Sigmoid colon (tissue), 4 donors: ENCODE data around the gene AMDHD1.

Experiments
- CTCF ChIP-seq, 4 experiments: fragments of 450-650 bp in 3 of 4; fragments of 200-600 bp in 1 of 4; IDR thresholded peaks; one replicate each; pipeline ENCODE4 v1.5.1; 2016 to 2019; ENCODE audit warnings: antibody characterized with exemption in 4 of 4, mild to moderate bottlenecking in 3 of 4, moderate library complexity in 2 of 4
- EP300 ChIP-seq, 4 donors: sonication (generic); formaldehyde crosslinking; IDR thresholded peaks; one replicate each; pipeline ENCODE4 v1.6.1; 2017; ENCODE audit warnings: antibody characterized with exemption in 4 of 4
- POLR2A ChIP-seq, 2 donors: fragments of 450-650 bp; IDR thresholded peaks; one replicate each; pipeline ENCODE4 v1.6.1; 2016; ENCODE audit warnings: antibody characterized with exemption in 2 of 2, mild to moderate bottlenecking in 2 of 2, moderate library complexity in 2 of 2
- POLR2AphosphoS5 ChIP-seq, 4 donors: sonication (generic); formaldehyde crosslinking; IDR thresholded peaks; one replicate each; pipeline ENCODE4 v1.6.1; 2017; ENCODE audit warnings: antibody characterized with exemption in 4 of 4

- TF ChIP-seq CTCF (IDR thresholded peaks at IDR 0.05) (no peak), EP300 (IDR thresholded peaks at IDR 0.05) (no peak), POLR2A (IDR thresholded peaks at IDR 0.05) (no peak), POLR2AphosphoS5 (IDR thresholded peaks at IDR 0.05) (no peak)
Observed at GRCh38 chr12:95970905-95971304, 27.8 kb downstream of the AMDHD1 start.
